IPS-11a (cell line): ENCODE results near the gene SMDT1.
"Not testable (repeated sequence)": the region's sequence is repeated elsewhere in the genome, so short reads cannot be mapped to it uniquely, and the experiment has no call there.

Experiments
- H3K4me3 ChIP-seq: one replicate; pipeline ENCODE4 v1.5.1; 2013; ENCODE audit warnings: low read depth, low read length, control low read depth

The SMDT1 gene

GRCh38 chr22:42108848-42109247, 29.3 kb downstream of the SMDT1 start:
- H3K4me3 ChIP-seq = no peak overlapping the region

- no peak overlapping the region for H3K4me3 ChIP-seq
Measured at GRCh38 chr22:42111798-42112197, 32.3 kb downstream of the SMDT1 start.

GRCh38 chr22:42112793-42113192, 33.3 kb downstream of the SMDT1 start:
- not testable (repeated sequence) for H3K4me3 ChIP-seq

GRCh38 chr22:42114721-42115120, 35.2 kb downstream of the SMDT1 start:
- H3K4me3 ChIP-seq = no peak overlapping the region

GRCh38 chr22:42115420-42115830, 35.9 kb downstream of the SMDT1 start:
- not testable (repeated sequence) for H3K4me3 ChIP-seq

- no peak overlapping the region for H3K4me3 ChIP-seq
Measured at GRCh38 chr22:42116848-42117424, 37.4 kb downstream of the SMDT1 start.

GRCh38 chr22:42120231-42121021, 40.9 kb downstream of the SMDT1 start:
- H3K4me3 ChIP-seq = not testable (repeated sequence)

GRCh38 chr22:42123529-42123928, 44.0 kb downstream of the SMDT1 start:
- H3K4me3 ChIP-seq = not testable (repeated sequence)

GRCh38 chr22:42127606-42128005, 48.1 kb downstream of the SMDT1 start:
- H3K4me3 ChIP-seq = no peak overlapping the region

GRCh38 chr22:42128007-42128406, 48.5 kb downstream of the SMDT1 start:
- H3K4me3 ChIP-seq = not testable (repeated sequence)

GRCh38 chr22:42128776-42129694, 49.5 kb downstream of the SMDT1 start:
- H3K4me3 ChIP-seq = not testable (repeated sequence)

- H3K4me3 ChIP-seq = not testable (repeated sequence)
Measured at GRCh38 chr22:42130182-42130581, 50.7 kb downstream of the SMDT1 start.

- not testable (repeated sequence) for H3K4me3 ChIP-seq
Measured at GRCh38 chr22:42130639-42131431, 51.3 kb downstream of the SMDT1 start, which contains the start of gene CYP2D6. TSS of gene CYP2D6 (minus strand) at chr22:42130810. CDS start at chr22:42130791, 19 bp downstream.

- no peak overlapping the region for H3K4me3 ChIP-seq
Measured at GRCh38 chr22:42131562-42131961, 52.1 kb downstream of the SMDT1 start.

- H3K4me3 ChIP-seq = no peak overlapping the region
Measured at GRCh38 chr22:42132457-42132856, 53.0 kb downstream of the SMDT1 start.
